ENCODE measurements around the gene ACTL7A. TPM values are rescaled to one million over a fixed set of nuclear protein-coding genes. Genes with fewer than 3 reads are reported as not detected.

The ACTL7A gene
- total RNA-seq, 1 experiment from 2014 or later, result not detected

GRCh38 chr9:108854094-108854493, 8.0 kb upstream of the ACTL7A start:
- Histone ChIP-seq H3K4me1 (peaks cover 7% of the 10 kb centered on the region), H3K4me3 (ENCODE audit: low read depth, low read length) (no peak overlapping the region), H3K9me3 (no peaks in the 10 kb centered on the region), H3K27me3 (replicated peaks; ENCODE audit: control insufficient read depth, insufficient read depth, low read length) (no peaks in the 10 kb centered on the region), H3K36me3 (ENCODE audit: control insufficient read depth, insufficient read depth, low read length) (no peaks in the 10 kb centered on the region)
- intact Hi-C loops (cut with micrococcal nuclease; ENCODE audit: unreplicated experiment), result loop anchor here (5.0 kb wide), 2 partner anchors 48 to 78 kb away; partner anchors contain the start of genes ABITRAM and ELP1
- POLR2A ChIA-PET, result no interaction called here
- H3K36me3 Mint-ChIP-seq (ENCODE audit: insufficient read depth, unreplicated experiment), result no peaks in the 10 kb centered on the region
- no peak overlapping the region for H3K4me3 Mint-ChIP-seq (ENCODE audit: unreplicated experiment)
- H3K9me3 Mint-ChIP-seq (ENCODE audit: unreplicated experiment), result no peaks in the 10 kb centered on the region
- peaks cover 10% of the 10 kb centered on the region for H3K4me1 Mint-ChIP-seq (ENCODE audit: low read depth, unreplicated experiment)
- DNase-seq, result no peak
- no peaks in the 10 kb centered on the region for H3K27me3 Mint-ChIP-seq (ENCODE audit: insufficient read depth, unreplicated experiment)
- TF ChIP-seq CTCF (IDR thresholded peaks at IDR 0.05; ENCODE audit: insufficient read depth in 1 of 2, low read depth in 1 of 2, low read length in 1 of 2, severe bottlenecking in 1 of 2, unreplicated experiment in 1 of 2), result no peak
- no TSS peak for BruUV-seq (replicated peaks)
- CTCF ChIA-PET, result no interaction called here
- peak overlapping the region; percentile 18 for H3K27ac Mint-ChIP-seq (ENCODE audit: unreplicated experiment)

GRCh38 chr9:108854641-108855528, 7.2 kb upstream of the ACTL7A start:
- no peaks in the 10 kb centered on the region for H3K36me3 Mint-ChIP-seq (ENCODE audit: insufficient read depth, unreplicated experiment)
- DNase-seq, result no peak
- Histone ChIP-seq H3K9me3 (no peaks in the 10 kb centered on the region), H3K4me3 (ENCODE audit: low read depth, low read length) (no peak overlapping the region), H3K36me3 (ENCODE audit: control insufficient read depth, insufficient read depth, low read length) (no peaks in the 10 kb centered on the region), H3K4me1 (peaks cover 7% of the 10 kb centered on the region), H3K27me3 (replicated peaks; ENCODE audit: control insufficient read depth, insufficient read depth, low read length) (no peaks in the 10 kb centered on the region)
- intact Hi-C loops (cut with micrococcal nuclease; ENCODE audit: unreplicated experiment), result loop anchor here (5.0 kb wide), 2 partner anchors 47 to 77 kb away; partner anchors contain the start of genes ABITRAM and ELP1
- no TSS peak for BruUV-seq (replicated peaks)
- no peak for TF ChIP-seq CTCF (IDR thresholded peaks at IDR 0.05; ENCODE audit: insufficient read depth in 1 of 2, low read depth in 1 of 2, low read length in 1 of 2, severe bottlenecking in 1 of 2, unreplicated experiment in 1 of 2)
- peaks cover 10% of the 10 kb centered on the region for H3K4me1 Mint-ChIP-seq (ENCODE audit: low read depth, unreplicated experiment)
- CTCF ChIA-PET, result no interaction called here
- no peak overlapping the region for H3K4me3 Mint-ChIP-seq (ENCODE audit: unreplicated experiment)
- no peaks in the 10 kb centered on the region for H3K9me3 Mint-ChIP-seq (ENCODE audit: unreplicated experiment)
- H3K27me3 Mint-ChIP-seq (ENCODE audit: insufficient read depth, unreplicated experiment), result no peaks in the 10 kb centered on the region
- H3K27ac Mint-ChIP-seq (ENCODE audit: unreplicated experiment), result no peak overlapping the region
- POLR2A ChIA-PET, result no interaction called here

- H3K9me3 ChIP-seq, result no peaks in the 10 kb centered on the region
- H3K4me1 Mint-ChIP-seq (ENCODE audit: low read depth, unreplicated experiment), result peaks cover 10% of the 10 kb centered on the region
- no peak for DNase-seq
- H3K4me1 ChIP-seq, result peaks cover 7% of the 10 kb centered on the region
- no peaks in the 10 kb centered on the region for H3K36me3 ChIP-seq (ENCODE audit: control insufficient read depth, insufficient read depth, low read length)
- no peak overlapping the region for H3K4me3 ChIP-seq (ENCODE audit: low read depth, low read length)
- H3K27ac Mint-ChIP-seq (ENCODE audit: unreplicated experiment), result no peak overlapping the region
- no peak overlapping the region for H3K4me3 Mint-ChIP-seq (ENCODE audit: unreplicated experiment)
- no peaks in the 10 kb centered on the region for H3K27me3 Mint-ChIP-seq (ENCODE audit: insufficient read depth, unreplicated experiment)
- POLR2A ChIA-PET, result no interaction called here
- intact Hi-C loops (cut with micrococcal nuclease; ENCODE audit: unreplicated experiment), result no loop called here
- BruUV-seq (replicated peaks), result no TSS peak
- H3K9me3 Mint-ChIP-seq (ENCODE audit: unreplicated experiment), result no peaks in the 10 kb centered on the region
- CTCF ChIA-PET, result no interaction called here
- no peak for TF ChIP-seq CTCF (IDR thresholded peaks at IDR 0.05; ENCODE audit: insufficient read depth in 1 of 2, low read depth in 1 of 2, low read length in 1 of 2, severe bottlenecking in 1 of 2, unreplicated experiment in 1 of 2)
- no peaks in the 10 kb centered on the region for H3K36me3 Mint-ChIP-seq (ENCODE audit: insufficient read depth, unreplicated experiment)
- no peaks in the 10 kb centered on the region for H3K27me3 ChIP-seq (replicated peaks; ENCODE audit: control insufficient read depth, insufficient read depth, low read length)
Measured at GRCh38 chr9:108855529-108855886, 6.6 kb upstream of the ACTL7A start.
